Measurements from ENCODE around the gene TEX261. TPM values are rescaled to one million over a fixed set of nuclear protein-coding genes. Genes with fewer than 3 reads are reported as not detected.

The TEX261 gene
- total RNA-seq, 1 donor from 2014 or later, result 50.7 TPM

GRCh38 chr2:70994009-70994698, 519 bp downstream of the TEX261 start:
- Histone ChIP-seq H3K4me1 (peaks cover 42% of the 10 kb centered on the region), H3K4me3 (peak overlapping the region; percentile 100), H3K9me3 (replicated peaks) (no peaks in the 10 kb centered on the region), H3K27ac (replicated peaks) (peak overlapping the region; percentile 91), H3K36me3 (peaks cover 27% of the 10 kb centered on the region), H3K27me3 (ENCODE audit: low read depth) (no peaks in the 10 kb centered on the region)
- peak; percentile 32 for DNase-seq
- intact Hi-C loops (cut with micrococcal nuclease), result no loop called here
- no peak for TF ChIP-seq CTCF (IDR thresholded peaks at IDR 0.05; ENCODE audit: borderline replicate concordance)

- intact Hi-C loops (cut with micrococcal nuclease), result no loop called here
- TF ChIP-seq CTCF (IDR thresholded peaks at IDR 0.05; ENCODE audit: borderline replicate concordance), result no peak
- Histone ChIP-seq H3K4me1 (peaks cover 52% of the 10 kb centered on the region), H3K27ac (replicated peaks) (no peak overlapping the region), H3K4me3 (peak overlapping the region; percentile 100), H3K36me3 (peaks cover 37% of the 10 kb centered on the region), H3K9me3 (replicated peaks) (no peaks in the 10 kb centered on the region), H3K27me3 (ENCODE audit: low read depth) (no peaks in the 10 kb centered on the region)
- no peak for DNase-seq
Observed at GRCh38 chr2:70992945-70993853, 1.5 kb downstream of the TEX261 start.

- H3K4me1 ChIP-seq, result peaks cover 64% of the 10 kb centered on the region
- no peaks in the 10 kb centered on the region for H3K9me3 ChIP-seq (replicated peaks)
- H3K27me3 ChIP-seq (ENCODE audit: low read depth), result no peaks in the 10 kb centered on the region
- no peak for TF ChIP-seq CTCF (IDR thresholded peaks at IDR 0.05; ENCODE audit: borderline replicate concordance)
- H3K36me3 ChIP-seq, result peaks cover 50% of the 10 kb centered on the region
- no peak for DNase-seq
- intact Hi-C loops (cut with micrococcal nuclease), result no loop called here
- H3K4me3 ChIP-seq, result no peak overlapping the region
- H3K27ac ChIP-seq (replicated peaks), result no peak overlapping the region
Observed at GRCh38 chr2:70991742-70992141, 2.9 kb downstream of the TEX261 start.

GRCh38 chr2:70991142-70991541, 3.5 kb downstream of the TEX261 start:
- intact Hi-C loops (cut with micrococcal nuclease), result no loop called here
- Histone ChIP-seq H3K27me3 (ENCODE audit: low read depth) (no peaks in the 10 kb centered on the region), H3K9me3 (replicated peaks) (no peaks in the 10 kb centered on the region), H3K27ac (replicated peaks) (no peak overlapping the region), H3K36me3 (peaks cover 56% of the 10 kb centered on the region), H3K4me3 (no peak overlapping the region), H3K4me1 (peaks cover 70% of the 10 kb centered on the region)
- DNase-seq, result no peak
- TF ChIP-seq CTCF (IDR thresholded peaks at IDR 0.05; ENCODE audit: borderline replicate concordance), result no peak

- no peak for TF ChIP-seq CTCF (IDR thresholded peaks at IDR 0.05; ENCODE audit: borderline replicate concordance)
- no peaks in the 10 kb centered on the region for H3K9me3 ChIP-seq (replicated peaks)
- intact Hi-C loops (cut with micrococcal nuclease), result no loop called here
- no peak overlapping the region for H3K4me3 ChIP-seq
- peaks cover 62% of the 10 kb centered on the region for H3K36me3 ChIP-seq
- H3K27me3 ChIP-seq (ENCODE audit: low read depth), result no peaks in the 10 kb centered on the region
- no peak overlapping the region for H3K27ac ChIP-seq (replicated peaks)
- peaks cover 73% of the 10 kb centered on the region for H3K4me1 ChIP-seq
- DNase-seq, result no peak
Observed at GRCh38 chr2:70990216-70990615, 4.5 kb downstream of the TEX261 start.
